HepG2 (cell line): ENCODE measurements around the gene USP32. TPM values are rescaled to one million over a fixed set of nuclear protein-coding genes. Genes with fewer than 3 reads are reported as not detected.

Experiments
- ATAC-seq: fragments of 200-7000 bp; cut with Tn5 transposase; 3 replicates; pipeline ENCODE4 v1.9.1; 2020; ENCODE audit warnings: mild to moderate bottlenecking, moderate library complexity
- BruUV-seq: library from RNA; stranded (reverse); fragments of 400-500 nt; replicated peaks from 2 replicates; lab custom pipeline; 2021; lab: Mats Ljungman, UMichigan
- CTCF ChIA-PET: fragments of 300-600 bp; formaldehyde crosslinking; extraction: SDS; loops from one replicate; lab custom pipeline; 2021; ENCODE audit warnings: low total read pairs, inconsistent platforms, low intra/inter-chr PET ratio; lab: Yijun Ruan, JAX
- POLR2A ChIA-PET: fragments of 350-600 bp; sonication (Branson Sonifier 250); formaldehyde crosslinking; loops from one replicate; lab custom pipeline; 2020; ENCODE audit warnings: antibody characterized with exemption, inconsistent platforms; lab: Yijun Ruan, JAX
- DNase-seq: peaks from one replicate; pipeline ENCODE4 v3.0.0-alpha.2; 2015; ENCODE audit warnings: low spot score
- FAIRE-seq: peaks from 3 replicates; lab custom pipeline; 2011; peaks lifted over from hg19 to GRCh38; lab: Jason Lieb, UNC
- H2AFZ ChIP-seq: one replicate; pipeline ENCODE4 v1.6.1; 2011; ENCODE audit warnings: low read length, inconsistent platforms
- H3K27ac ChIP-seq: fragments of 300-600 bp; 3 replicates; pipeline ENCODE4 v1.8.0; 2011; ENCODE audit warnings: mixed run types, mild to moderate bottlenecking, mixed read lengths, low read length, inconsistent platforms; ENCODE audit not compliant: insufficient read depth; ENCODE audit errors: extremely low read length
- H3K27me3 ChIP-seq, 2 experiments: fragments of 200-600 bp in 1 of 2; 2 replicates in 1 of 2; 3 replicates in 1 of 2; pipeline versions ENCODE4 v1.6.0 to v1.8.0; 2011; ENCODE audit warnings: low read length in 2 of 2, mild to moderate bottlenecking in 2 of 2, moderate library complexity in 2 of 2, inconsistent platforms in 1 of 2; ENCODE audit not compliant: insufficient read depth in 2 of 2, control insufficient read depth in 1 of 2
- H3K36me3 ChIP-seq, 2 experiments: fragments of 200-600 bp in 1 of 2; replicated peaks in 1 of 2; 2 replicates in 1 of 2; 3 replicates in 1 of 2; pipeline versions ENCODE4 v1.5.1 to v1.8.0; 2011; ENCODE audit warnings: low read length in 2 of 2, inconsistent platforms in 1 of 2; ENCODE audit not compliant: insufficient read depth in 2 of 2, control insufficient read depth in 1 of 2
- H3K4me1 ChIP-seq: 2 replicates; pipeline ENCODE4 v1.5.1; 2012; ENCODE audit warnings: low read length, inconsistent platforms; ENCODE audit not compliant: insufficient read depth
- H3K4me2 ChIP-seq: 2 replicates; pipeline ENCODE4 v1.6.0; 2011; ENCODE audit warnings: low read depth, low read length, inconsistent platforms
- H3K4me3 ChIP-seq, 3 experiments: fragments of 200-600 bp in 1 of 3; sonication (generic), shearing (Covaris generic) in 1 of 3; replicated peaks in 1 of 3; 2 replicates each; pipeline ENCODE4 v1.5.1; 2011 to 2016; ENCODE audit warnings: low read length in 3 of 3, inconsistent platforms in 2 of 3, low read depth in 2 of 3, mild to moderate bottlenecking in 2 of 3, control low read depth in 1 of 3, mixed read lengths in 1 of 3; ENCODE audit not compliant: insufficient read depth in 1 of 3
- H3K79me2 ChIP-seq: one replicate; pipeline ENCODE4 v1.6.1; 2011; ENCODE audit warnings: low read length, inconsistent platforms; ENCODE audit not compliant: insufficient read depth
- H3K9ac ChIP-seq: 2 replicates; pipeline ENCODE4 v1.6.0; 2011; ENCODE audit warnings: mild to moderate bottlenecking, low read depth, low read length, inconsistent platforms; ENCODE audit not compliant: insufficient read depth
- H3K9me3 ChIP-seq: 2 replicates; pipeline ENCODE4 v1.5.1; 2012; ENCODE audit warnings: mild to moderate bottlenecking, low read length
- H4K20me1 ChIP-seq: 2 replicates; pipeline ENCODE4 v1.6.0; 2011; ENCODE audit warnings: inconsistent platforms, mild to moderate bottlenecking, low read length, moderate library complexity; ENCODE audit not compliant: insufficient read depth
- ATF7 ChIP-seq, 2 experiments: fragments of 450-650 bp in 1 of 2; sonication (generic) in 1 of 2; formaldehyde crosslinking in 1 of 2; IDR thresholded peaks; 2 replicates each; pipeline versions ENCODE4 v1.4.0 to v1.6.1; 2016 to 2020; ENCODE audit warnings: antibody characterized with exemption in 1 of 2, mild to moderate bottlenecking in 1 of 2, missing genetic modification reagents in 1 of 2
- ATRX ChIP-seq: sonication (generic); formaldehyde crosslinking; IDR thresholded peaks from 2 replicates; pipeline ENCODE4 v1.4.0; 2020; ENCODE audit warnings: missing genetic modification reagents, borderline replicate concordance
- HCFC1 ChIP-seq: fragments of 150-350 bp; IDR thresholded peaks from 2 replicates; pipeline ENCODE4 v1.6.1; 2014; ENCODE audit warnings: low read depth, low read length
- KLF9 ChIP-seq: IDR thresholded peaks from 2 replicates; pipeline ENCODE4 v1.6.1; 2016; ENCODE audit warnings: low read depth
- SMC3 ChIP-seq: IDR thresholded peaks from 2 replicates; pipeline ENCODE4 v1.6.1; 2011; ENCODE audit warnings: low read length, improper control_type of control experiment
- ZBTB2 ChIP-seq: sonication (generic); formaldehyde crosslinking; IDR thresholded peaks from 2 replicates; pipeline ENCODE4 v1.8.0; 2022; ENCODE audit warnings: low read depth, missing genetic modification reagents
- ZNF788 ChIP-seq: sonication (generic); formaldehyde crosslinking; IDR thresholded peaks from 2 replicates; pipeline ENCODE4 v1.5.0; 2020; ENCODE audit warnings: mild to moderate bottlenecking, missing genetic modification reagents, borderline replicate concordance
- WGBS: methylation state at CpG from one replicate; pipeline ENCODE4 v1.1.6; 2017; ENCODE audit warnings: low lambda C conversion rate; 5-methylcytosine and 5-hydroxymethylcytosine counted together
- in situ Hi-C: cut with HindIII; loops from 2 replicates; pipeline ENCODE4 v1.10.0; 2017; ENCODE audit warnings: low pct_unique_long_range_greater_than_20kb; ENCODE audit not compliant: extremely low pct_ligation_motif_present
- intact Hi-C: fragments of 100-400 bp; cut with micrococcal nuclease; formaldehyde crosslinking; loops from one replicate; pipeline ENCODE4 v1.10.0; 2022; ENCODE audit not compliant: unreplicated experiment
- polyA plus RNA-seq, 8 experiments: library from polyadenylated mRNA; depleted of rRNA in 3 of 8; stranded (reverse) in 7 of 8; unstranded in 1 of 8; fragments of >200 nt; fragmentation: Illumina TruSeq in 4 of 8; extraction: Trizol in 4 of 8; gene quantifications; 2 replicates each; pipeline versions ENCODE4 v1.2.1 to v1.2.3, GENCODE V29; 2011 to 2016; ENCODE audit warnings: low read depth in 4 of 8, missing spikeins in 1 of 8, mixed read lengths in 1 of 8; ENCODE audit not compliant: insufficient read depth in 1 of 8
- total RNA-seq, 5 experiments: library from RNA; depleted of rRNA; stranded (reverse); fragments of >200 nt; fragmentation: Illumina TruSeq; extraction: Trizol; gene quantifications; 2 replicates each; pipeline ENCODE4 v1.2.3, GENCODE V29; 2016; ENCODE audit warnings: low read depth in 1 of 5

The USP32 gene
- total and polyA plus RNA-seq, 2 of the 13 experiments (the other 11 are each of a cell fraction or from before 2014, with no cell fraction given), result 24.9 to 39.9 TPM

- WGBS, result 96% methylated on average over 4 of the region's 4 CpGs
- ATAC-seq, result no peak
- Histone ChIP-seq H3K27ac (no peak overlapping the region), H4K20me1 (no peaks in the 10 kb centered on the region), H3K27me3 (no peaks in the 10 kb centered on the region)
- DNase-seq, result no peak
- no peak for FAIRE-seq
- TF ChIP-seq ZBTB2, result no peak
- no peak for TF ChIP-seq ZNF788 (CRISPR knock-in tag)
- no peak for TF ChIP-seq HCFC1
- no peak for TF ChIP-seq ATRX (CRISPR knock-in tag)
- TF ChIP-seq KLF9 (CRISPR knock-in tag), result no peak
- TF ChIP-seq, all 625 proteins: peak for 0
- Histone ChIP-seq H3K9ac (no peak overlapping the region), H2AFZ (no peak overlapping the region), H3K79me2 (no peaks in the 10 kb centered on the region), H3K4me1 (no peaks in the 10 kb centered on the region), H3K36me3 (peaks cover 2 to 8% of the 10 kb centered on the region in 2 experiments; a peak in 2 of 5 replicates), H3K9me3 (no peaks in the 10 kb centered on the region), H3K4me2 (no peak overlapping the region), H3K4me3 (no peak overlapping the region)
- no TSS peak for BruUV-seq
- CTCF ChIA-PET, result no interaction called here
- intact Hi-C loops, result no loop called here
- POLR2A ChIA-PET, result no interaction called here
- in situ Hi-C loops, result no loop called here
These were observed 94.1 kb downstream of the USP32 start for GRCh38 chr17:60297760-60298401.

GRCh38 chr17:60296177-60296576 is 95.8 kb downstream of the USP32 start:
- Histone ChIP-seq H3K9ac (no peak overlapping the region), H4K20me1 (no peaks in the 10 kb centered on the region), H3K79me2 (no peaks in the 10 kb centered on the region), H2AFZ (no peak overlapping the region), H3K4me3 (no peak overlapping the region), H3K9me3 (no peaks in the 10 kb centered on the region), H3K4me1 (no peaks in the 10 kb centered on the region), H3K27me3 (no peaks in the 10 kb centered on the region), H3K27ac (no peak overlapping the region), H3K4me2 (no peak overlapping the region), H3K36me3 (peaks cover 2 to 8% of the 10 kb centered on the region in 2 experiments; a peak in 2 of 5 replicates)
- ChIA-PET POLR2A (interaction anchor here (1.4 kb wide), 1 partner anchor 96 kb away, joined by 3 read pairs; the partner anchor contains the start of gene USP32), CTCF (no interaction called here)
- BruUV-seq, result no TSS peak
- intact Hi-C loops, result no loop called here
- DNase-seq (no peak), ATAC-seq (no peak), FAIRE-seq (no peak)
- WGBS, result 91% methylated on average over 2 of the region's 2 CpGs
- no peak for TF ChIP-seq SMC3
- TF ChIP-seq ATF7 (IDR thresholded peaks at IDR 0.05), result peak; percentile 35; the same call in 1 of the 2 replicates
- no peak for TF ChIP-seq ATF7 (CRISPR knock-in tag; IDR thresholded peaks at IDR 0.05)
- in situ Hi-C loops, result no loop called here
